K562 (cell line): ENCODE data around the gene POF1B. TPM values are rescaled to one million over a fixed set of nuclear protein-coding genes. Genes with fewer than 3 reads are reported as not detected.

Experiments used
- ATAC-seq: fragments of 200-7000 bp; cut with Tn5 transposase; 3 replicates; pipeline ENCODE4 v1.9.1; 2020; ENCODE audit warnings: moderate library complexity
- BruUV-seq: library from RNA; stranded (reverse); fragments of 400-500 nt; replicated peaks from 2 replicates; lab custom pipeline; 2021; lab: Mats Ljungman, UMichigan
- CTCF ChIA-PET: fragments of 300-600 bp; formaldehyde crosslinking; extraction: SDS; loops from one replicate; lab custom pipeline; 2021; ENCODE audit warnings: low intra/inter-chr PET ratio; lab: Yijun Ruan, JAX
- POLR2A ChIA-PET: fragments of 300-600, 350-650 bp; sonication (Branson Sonifier 250); formaldehyde crosslinking; extraction: SDS; loops from one replicate; lab custom pipeline; 2021; ENCODE audit warnings: antibody characterized with exemption, inconsistent platforms; lab: Yijun Ruan, JAX
- DNase-seq, 4 experiments: peaks; one replicate each; pipeline versions ENCODE4 v3.0.0 to v3.0.0-alpha.2; 2011 to 2018; ENCODE audit warnings: low spot score in 3 of 4, mixed read lengths in 3 of 4; ENCODE audit errors: extremely low read depth in 1 of 4
- FAIRE-seq: peaks from 2 replicates; lab custom pipeline; 2011; peaks lifted over from hg19 to GRCh38; lab: Jason Lieb, UNC
- H2AFZ ChIP-seq: 2 replicates; pipeline ENCODE4 v1.6.0; 2011; ENCODE audit warnings: low read depth, low read length, control low read depth, inconsistent platforms
- H3K27ac ChIP-seq: fragments of 200-600 bp; 3 replicates; pipeline ENCODE4 v1.8.0; 2011; ENCODE audit warnings: low read depth, mild to moderate bottlenecking, control low read depth, inconsistent platforms, low read length, moderate library complexity, mixed read lengths; ENCODE audit errors: extremely low read depth
- H3K27me3 ChIP-seq, 2 experiments: fragments of 300-600 bp in 1 of 2; 2 replicates in 1 of 2; 3 replicates in 1 of 2; pipeline versions ENCODE4 v1.6.0 to v1.8.0; 2011; ENCODE audit warnings: inconsistent platforms in 2 of 2, low read length in 2 of 2, mild to moderate bottlenecking in 1 of 2, mixed read lengths in 1 of 2, moderate library complexity in 1 of 2; ENCODE audit not compliant: control insufficient read depth in 2 of 2, insufficient read depth in 2 of 2
- H3K36me3 ChIP-seq: fragments of 300-600 bp; 3 replicates; pipeline ENCODE4 v1.8.0; 2011; ENCODE audit warnings: mild to moderate bottlenecking, low read length, inconsistent platforms; ENCODE audit not compliant: control insufficient read depth, insufficient read depth
- H3K4me1 ChIP-seq, 2 experiments: fragments of 200-600 bp in 1 of 2; replicated peaks in 1 of 2; 2 replicates in 1 of 2; 3 replicates in 1 of 2; pipeline versions ENCODE4 v1.5.1 to v1.8.0; 2011; ENCODE audit warnings: inconsistent platforms in 2 of 2, low read length in 2 of 2, mild to moderate bottlenecking in 1 of 2, mixed read lengths in 1 of 2, moderate library complexity in 1 of 2; ENCODE audit not compliant: control insufficient read depth in 2 of 2, insufficient read depth in 2 of 2
- H3K4me2 ChIP-seq: 2 replicates; pipeline ENCODE4 v1.6.1; 2011; ENCODE audit warnings: low read length, control low read depth, inconsistent platforms, mixed read lengths; ENCODE audit not compliant: insufficient read depth
- H3K4me3 ChIP-seq: fragments of 200-600 bp; sonication (generic), shearing (Covaris generic); 2 replicates; pipeline ENCODE4 v1.5.1; 2016; ENCODE audit warnings: control low read depth, inconsistent platforms
- H3K79me2 ChIP-seq: fragments of 200-600 bp; 3 replicates; pipeline ENCODE4 v1.8.0; 2011; ENCODE audit warnings: low read length, inconsistent platforms; ENCODE audit not compliant: control insufficient read depth, insufficient read depth
- H3K9ac ChIP-seq, 2 experiments: 2 replicates each; pipeline versions ENCODE4 v1.6.0 to v1.6.1; 2011; ENCODE audit warnings: low read depth in 2 of 2, low read length in 2 of 2, control low read depth in 1 of 2, inconsistent platforms in 1 of 2, mild to moderate bottlenecking in 1 of 2, mixed read lengths in 1 of 2; ENCODE audit not compliant: insufficient read depth in 1 of 2
- H3K9me1 ChIP-seq: one replicate; pipeline ENCODE4 v1.6.0; 2011; ENCODE audit warnings: inconsistent platforms, mild to moderate bottlenecking, low read length, moderate library complexity; ENCODE audit not compliant: control insufficient read depth, insufficient read depth
- H3K9me3 ChIP-seq: replicated peaks from 2 replicates; pipeline ENCODE4 v1.5.1; 2011; ENCODE audit warnings: low read depth, low read length, inconsistent platforms; ENCODE audit not compliant: control insufficient read depth, insufficient read depth
- H4K20me1 ChIP-seq: replicated peaks from 2 replicates; pipeline ENCODE4 v1.6.1; 2011; ENCODE audit warnings: low read length, inconsistent platforms, mixed read lengths; ENCODE audit not compliant: control insufficient read depth, insufficient read depth
- CHCHD3 ChIP-seq: fragments of 250-450 bp; sonication (Bioruptor Pico); IDR thresholded peaks from 2 replicates; pipeline ENCODE4 v2.1.2; 2022; ENCODE audit warnings: mild to moderate bottlenecking
- DMBX1 ChIP-seq: fragments of 250-450 bp; sonication (Bioruptor Pico); IDR thresholded peaks from 2 replicates; pipeline ENCODE4 v1.8.0; 2022; ENCODE audit warnings: inconsistent platforms, mild to moderate bottlenecking, moderate library complexity, borderline replicate concordance
- FOXJ2 ChIP-seq: fragments of 200-800 bp; sonication (Bioruptor generic); IDR thresholded peaks from 2 replicates; pipeline ENCODE4 v1.6.1; 2016; ENCODE audit warnings: missing genetic modification characterization, missing compliant biosample characterization
- FOXK2 ChIP-seq, 2 experiments: fragments of 450-650 bp; IDR thresholded peaks in 1 of 2; conservative IDR thresholded peaks in 1 of 2; 2 replicates each; pipeline ENCODE4 v1.6.1; 2016; ENCODE audit warnings: low read depth in 2 of 2, mild to moderate bottlenecking in 1 of 2
- HNRNPUL1 ChIP-seq: fragments of 200-400 bp; formaldehyde crosslinking; IDR thresholded peaks from 2 replicates; pipeline ENCODE4 v1.6.1; 2017; ENCODE audit warnings: low read length
- MAFG ChIP-seq: fragments of 450-650 bp; conservative IDR thresholded peaks from 2 replicates; pipeline ENCODE4 v1.6.1; 2016; ENCODE audit warnings: missing genetic modification characterization, missing compliant biosample characterization
- NFIC ChIP-seq: fragments of 450-650 bp; IDR thresholded peaks from 2 replicates; pipeline ENCODE4 v1.6.1; 2017; ENCODE audit warnings: mild to moderate bottlenecking, inconsistent platforms
- NFYB ChIP-seq: IDR thresholded peaks from 2 replicates; pipeline ENCODE4 v1.6.1; 2011; ENCODE audit warnings: mild to moderate bottlenecking, moderate library complexity; ENCODE audit not compliant: insufficient read length; ENCODE audit errors: extremely low read depth
- POLR2H ChIP-seq: IDR thresholded peaks from 2 replicates; pipeline ENCODE4 v1.6.1; 2016; ENCODE audit warnings: missing genetic modification characterization, low read depth, mild to moderate bottlenecking, control low read depth, missing compliant biosample characterization, moderate library complexity
- TCF3 ChIP-seq: sonication (generic); formaldehyde crosslinking; IDR thresholded peaks from 2 replicates; pipeline ENCODE4 v1.4.0; 2020; ENCODE audit warnings: mild to moderate bottlenecking, missing genetic modification reagents
- XRCC4 ChIP-seq: IDR thresholded peaks from one replicate; pipeline ENCODE4 v1.6.1; 2011; ENCODE audit not compliant: insufficient read depth, insufficient read length; ENCODE audit errors: extremely low read depth
- ZKSCAN1 ChIP-seq: fragments of 150-350 bp; IDR thresholded peaks from 2 replicates; pipeline ENCODE4 v1.6.1; 2016; ENCODE audit warnings: low read depth, low read length
- ZNF146 ChIP-seq: IDR thresholded peaks from one replicate; pipeline ENCODE4 v1.6.1; 2018; ENCODE audit warnings: missing compliant biosample characterization; ENCODE audit not compliant: unreplicated experiment
- ZNF3 ChIP-seq: fragments of 250-450 bp; sonication (Bioruptor Pico); IDR thresholded peaks from 2 replicates; pipeline ENCODE4 v1.5.0; 2021; ENCODE audit warnings: mild to moderate bottlenecking, moderate library complexity
- ZNF75A ChIP-seq: fragments of 450-650 bp; formaldehyde crosslinking; IDR thresholded peaks from 2 replicates; pipeline ENCODE4 v1.4.0; 2020; ENCODE audit warnings: mild to moderate bottlenecking
- WGBS: fragments of 100-300 bp; shearing (Covaris generic); methylation state at CpG from one replicate; pipeline ENCODE4 v1.1.6; 2016; ENCODE audit warnings: low coverage, mixed read lengths; ENCODE audit not compliant: insufficient coverage; ENCODE audit errors: missing lambda C conversion rate; 5-methylcytosine and 5-hydroxymethylcytosine counted together
- in situ Hi-C: fragments of 300-500 bp; cut with MboI; formaldehyde crosslinking; loops from 4 replicates; pipeline ENCODE4 v1.15.0; 2018; ENCODE audit warnings: inconsistent platforms, mixed read lengths
- intact Hi-C: fragments of 100-400 bp; cut with micrococcal nuclease; formaldehyde crosslinking; loops from 2 replicates; pipeline ENCODE4 v1.14.2; 2022
- polyA plus RNA-seq, 8 experiments: library from polyadenylated mRNA; depleted of rRNA in 4 of 8; stranded (reverse) in 5 of 8; unstranded in 3 of 8; fragments of >200 nt; fragmentation: Nextera tagmentation in 2 of 8; fragmentation: Illumina TruSeq in 1 of 8; extraction: Ambion mirVana in 2 of 8; extraction: Trizol in 1 of 8; gene quantifications; 2 replicates each; pipeline versions ENCODE4 v1.2.1 to v1.2.3, GENCODE V29; 2011 to 2014; ENCODE audit warnings: inconsistent platforms in 1 of 8, missing spikeins in 1 of 8
- total RNA-seq, 7 experiments: library from RNA; depleted of rRNA in 6 of 7; stranded (reverse); fragments of >200 nt in 6 of 7; fragmentation: Illumina TruSeq in 2 of 7; extraction: Trizol in 2 of 7; gene quantifications; 2 replicates each; pipeline versions ENCODE4 v1.2.1 to v1.2.3, GENCODE V29; 2011 to 2021; ENCODE audit warnings: low replicate concordance in 1 of 7
- TF ChIP-seq, protein P1 (sequence below): fragments of 250-450 bp; sonication (Bioruptor Pico); IDR thresholded peaks from 2 replicates; pipeline ENCODE4 v1.9.0; 2021; ENCODE audit warnings: mild to moderate bottlenecking
- TF ChIP-seq, protein P2 (sequence below), 2 experiments: IDR thresholded peaks; 2 replicates each; pipeline ENCODE4 v1.6.1; 2011; ENCODE audit warnings: borderline replicate concordance in 1 of 2, control low read depth in 1 of 2, low read depth in 1 of 2, low read length in 1 of 2, mild to moderate bottlenecking in 1 of 2, mixed read lengths in 1 of 2, moderate library complexity in 1 of 2; ENCODE audit not compliant: insufficient read depth in 1 of 2, insufficient read length in 1 of 2, poor library complexity in 1 of 2, severe bottlenecking in 1 of 2; ENCODE audit errors: extremely low read depth in 1 of 2
- TF ChIP-seq, protein P3 (sequence below): fragments of 250-450 bp; sonication (Bioruptor Pico); IDR thresholded peaks from 2 replicates; pipeline ENCODE4 v1.4.0; 2020; ENCODE audit warnings: mild to moderate bottlenecking

Gene POF1B
- total and polyA plus RNA-seq, 9 of the 15 experiments (the other 6 are each of a cell fraction or from before 2014, with no cell fraction given) = 0.03 to 0.57 (median 0.07) TPM; not detected in 1

GRCh38 chrX:85365370-85365995 is 14.0 kb downstream of the POF1B start:
- POLR2A ChIA-PET = interaction anchor here (0.6 kb wide), 1 partner anchor 65 kb away, joined by 3 read pairs; no protein-coding TSS in a partner anchor

More at GRCh38 chrX:85365370-85365995, 14.0 kb downstream of the POF1B start:
- Histone ChIP-seq H3K4me2 (no peak overlapping the region), H3K27me3 (no peaks in the 10 kb centered on the region), H3K9me1 (no peaks in the 10 kb centered on the region), H3K27ac (no peak overlapping the region), H3K4me1 (no peaks in the 10 kb centered on the region), H3K9me3 (no peaks in the 10 kb centered on the region), H3K79me2 (no peaks in the 10 kb centered on the region), H3K4me3 (no peak overlapping the region), H2AFZ (no peak overlapping the region), H4K20me1 (no peaks in the 10 kb centered on the region), H3K9ac (no peak overlapping the region), H3K36me3 (no peaks in the 10 kb centered on the region)
- BruUV-seq = no TSS peak
- CTCF ChIA-PET = no interaction called here
- in situ Hi-C loops = no loop called here
- WGBS = 0% methylated on average over 4 of the region's 4 CpGs
- ATAC-seq (no peak), DNase-seq (no peak), FAIRE-seq (no peak)
- intact Hi-C loops = no loop called here
- TF ChIP-seq ZNF146 (CRISPR knock-in tag) = no peak
- no peak for TF ChIP-seq ZKSCAN1
- TF ChIP-seq NFIC = no peak
- no peak for TF ChIP-seq XRCC4
- no peak for TF ChIP-seq MAFG (tag)
- no peak for TF ChIP-seq ZNF75A (CRISPR knock-in tag)
- TF ChIP-seq, protein P1, sequence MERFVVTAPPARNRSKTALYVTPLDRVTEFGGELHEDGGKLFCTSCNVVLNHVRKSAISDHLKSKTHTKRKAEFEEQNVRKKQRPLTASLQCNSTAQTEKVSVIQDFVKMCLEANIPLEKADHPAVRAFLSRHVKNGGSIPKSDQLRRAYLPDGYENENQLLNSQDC (CRISPR knock-in tag) = no peak
- no peak for TF ChIP-seq ZNF3
- TF ChIP-seq, protein P2, sequence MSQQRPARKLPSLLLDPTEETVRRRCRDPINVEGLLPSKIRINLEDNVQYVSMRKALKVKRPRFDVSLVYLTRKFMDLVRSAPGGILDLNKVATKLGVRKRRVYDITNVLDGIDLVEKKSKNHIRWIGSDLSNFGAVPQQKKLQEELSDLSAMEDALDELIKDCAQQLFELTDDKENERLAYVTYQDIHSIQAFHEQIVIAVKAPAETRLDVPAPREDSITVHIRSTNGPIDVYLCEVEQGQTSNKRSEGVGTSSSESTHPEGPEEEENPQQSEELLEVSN (IDR thresholded peaks at IDR 0.05; ENCODE audit: borderline replicate concordance in 1 of 2, extremely low read depth in 1 of 2, insufficient read depth in 1 of 2, insufficient read length in 1 of 2, low read depth in 1 of 2, low read length in 1 of 2, poor library complexity in 1 of 2, severe bottlenecking in 1 of 2) = no peak
- no peak for TF ChIP-seq HNRNPUL1
- TF ChIP-seq CHCHD3 (CRISPR knock-in tag) = no peak
- TF ChIP-seq NFYB = no peak
- no peak for TF ChIP-seq TCF3
- no peak for TF ChIP-seq FOXK2 (conservative IDR thresholded peaks at IDR 0.05 in 1 of 2, IDR thresholded peaks at IDR 0.05 in 1 of 2; ENCODE audit: low read depth in 2 of 2)
- TF ChIP-seq DMBX1 (CRISPR knock-in tag) = no peak
- TF ChIP-seq FOXJ2 (tag) = no peak
- TF ChIP-seq POLR2H (tag) = no peak
- TF ChIP-seq, protein P3, sequence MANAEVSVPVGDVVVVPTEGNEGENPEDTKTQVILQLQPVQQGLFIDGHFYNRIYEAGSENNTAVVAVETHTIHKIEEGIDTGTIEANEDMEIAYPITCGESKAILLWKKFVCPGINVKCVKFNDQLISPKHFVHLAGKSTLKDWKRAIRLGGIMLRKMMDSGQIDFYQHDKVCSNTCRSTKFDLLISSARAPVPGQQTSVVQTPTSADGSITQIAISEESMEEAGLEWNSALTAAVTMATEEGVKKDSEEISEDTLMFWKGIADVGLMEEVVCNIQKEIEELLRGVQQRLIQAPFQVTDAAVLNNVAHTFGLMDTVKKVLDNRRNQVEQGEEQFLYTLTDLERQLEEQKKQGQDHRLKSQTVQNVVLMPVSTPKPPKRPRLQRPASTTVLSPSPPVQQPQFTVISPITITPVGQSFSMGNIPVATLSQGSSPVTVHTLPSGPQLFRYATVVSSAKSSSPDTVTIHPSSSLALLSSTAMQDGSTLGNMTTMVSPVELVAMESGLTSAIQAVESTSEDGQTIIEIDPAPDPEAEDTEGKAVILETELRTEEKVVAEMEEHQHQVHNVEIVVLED (CRISPR knock-in tag) = no peak
